WTC11 (cell line): ENCODE data around the gene ZBTB8A. TPM values are rescaled to one million over a fixed set of nuclear protein-coding genes. Genes with fewer than 3 reads are reported as not detected.

Source experiments
- ATAC-seq: fragments of 200-7000 bp; cut with Tn5 transposase; 2 replicates; pipeline ENCODE4 v1.10.0; 2021; ENCODE audit warnings: mild to moderate bottlenecking, moderate library complexity
- CTCF ChIA-PET: fragments of 300-600 bp; sonication (Branson Sonifier 250); formaldehyde crosslinking; loops from one replicate; lab custom pipeline; 2021; ENCODE audit warnings: antibody characterized with exemption; lab: Charles Lee
- POLR2A ChIA-PET: fragments of 350-600 bp; sonication (Branson Sonifier 250); formaldehyde crosslinking; loops from one replicate; lab custom pipeline; 2021; ENCODE audit warnings: antibody characterized with exemption; lab: Charles Lee
- DNase-seq: peaks from one replicate; pipeline ENCODE4 v3.0.0; 2021; ENCODE audit warnings: low spot score
- H3K27ac Mint-ChIP-seq: 2 replicates; pipeline ENCODE4 v1.8.0; 2021; ENCODE audit warnings: mixed read lengths
- H3K27me3 Mint-ChIP-seq: 2 replicates; pipeline ENCODE4 v1.8.0; 2021; ENCODE audit warnings: low read depth, mild to moderate bottlenecking, moderate library complexity, mixed read lengths
- H3K36me3 Mint-ChIP-seq: 2 replicates; pipeline ENCODE4 v1.8.0; 2021; ENCODE audit warnings: mixed read lengths
- H3K4me1 Mint-ChIP-seq: 2 replicates; pipeline ENCODE4 v1.8.0; 2022; ENCODE audit warnings: mixed read lengths
- H3K4me3 Mint-ChIP-seq: 2 replicates; pipeline ENCODE4 v1.8.0; 2021; ENCODE audit warnings: mild to moderate bottlenecking, moderate library complexity, mixed read lengths
- H3K9me3 Mint-ChIP-seq: 2 replicates; pipeline ENCODE4 v1.8.0; 2021; ENCODE audit warnings: mixed read lengths
- CBFB ChIP-seq: sonication (generic); formaldehyde crosslinking; IDR thresholded peaks from 2 replicates; pipeline ENCODE4 v1.8.1; 2022; ENCODE audit warnings: mild to moderate bottlenecking, low read depth, missing genetic modification reagents
- FOXP4 ChIP-seq: sonication (generic); formaldehyde crosslinking; IDR thresholded peaks from 2 replicates; pipeline ENCODE4 v1.8.0; 2022; ENCODE audit warnings: mild to moderate bottlenecking, missing genetic modification reagents
- IRF2 ChIP-seq: sonication (generic); formaldehyde crosslinking; IDR thresholded peaks from 2 replicates; pipeline ENCODE4 v1.8.0; 2022; ENCODE audit warnings: low read depth, missing genetic modification reagents, borderline replicate concordance
- NFE2L1 ChIP-seq: sonication (generic); formaldehyde crosslinking; IDR thresholded peaks from 2 replicates; pipeline ENCODE4 v1.8.1; 2023; ENCODE audit warnings: missing genetic modification reagents
- OVOL2 ChIP-seq: fragments of 250-450 bp; sonication (Bioruptor Pico); IDR thresholded peaks from 2 replicates; pipeline ENCODE4 v1.9.0; 2021; ENCODE audit warnings: mild to moderate bottlenecking, borderline replicate concordance
- SOX15 ChIP-seq: fragments of 250-450 bp; sonication (Bioruptor Pico); IDR thresholded peaks from 2 replicates; pipeline ENCODE4 v1.9.0; 2021; ENCODE audit warnings: mild to moderate bottlenecking
- ZNF121 ChIP-seq: sonication (generic); formaldehyde crosslinking; IDR thresholded peaks from 2 replicates; pipeline ENCODE4 v1.8.0; 2023; ENCODE audit warnings: missing genetic modification reagents
- ZNF281 ChIP-seq: sonication (generic); formaldehyde crosslinking; IDR thresholded peaks from 2 replicates; pipeline ENCODE4 v1.8.0; 2023; ENCODE audit warnings: mild to moderate bottlenecking, missing genetic modification reagents
- ZNF396 ChIP-seq: fragments of 250-450 bp; sonication (Bioruptor Pico); IDR thresholded peaks from 2 replicates; pipeline ENCODE4 v1.8.0; 2021; ENCODE audit warnings: mild to moderate bottlenecking, moderate library complexity, borderline replicate concordance
- ZNF416 ChIP-seq: fragments of 250-450 bp; sonication (Bioruptor Pico); IDR thresholded peaks from 2 replicates; pipeline ENCODE4 v1.9.0; 2021; ENCODE audit warnings: mild to moderate bottlenecking, inconsistent platforms
- ZSCAN18 ChIP-seq: fragments of 250-450 bp; sonication (Bioruptor Pico); IDR thresholded peaks from 2 replicates; pipeline ENCODE4 v2.1.2; 2022; ENCODE audit warnings: mild to moderate bottlenecking, moderate library complexity
- total RNA-seq: library from RNA; stranded (reverse); gene quantifications from 3 replicates; pipeline ENCODE4 v1.2.3, GENCODE V29; 2021
- TF ChIP-seq, protein P1 (sequence below): sonication (generic); formaldehyde crosslinking; IDR thresholded peaks from 2 replicates; pipeline ENCODE4 v1.8.1; 2022; ENCODE audit warnings: low read depth, mild to moderate bottlenecking, moderate library complexity, missing genetic modification reagents, borderline replicate concordance
- TF ChIP-seq, protein P2 (sequence below): fragments of 250-450 bp; sonication (Bioruptor Pico); IDR thresholded peaks from 2 replicates; pipeline ENCODE4 v1.9.0; 2021; ENCODE audit warnings: mild to moderate bottlenecking, borderline replicate concordance
- TF ChIP-seq, protein P3 (sequence below): sonication (generic); formaldehyde crosslinking; IDR thresholded peaks from 2 replicates; pipeline ENCODE4 v1.8.1; 2023; ENCODE audit warnings: mild to moderate bottlenecking, missing genetic modification reagents
- TF ChIP-seq, protein P4 (sequence below): sonication (generic); formaldehyde crosslinking; IDR thresholded peaks from 2 replicates; pipeline ENCODE4 v1.8.0; 2022; ENCODE audit warnings: mild to moderate bottlenecking, missing genetic modification reagents

ZBTB8A gene
- total RNA-seq, 1 experiment from 2014 or later: 7.7 TPM

GRCh38 chr1:32652244-32652962 lies 113.2 kb downstream of the ZBTB8A start:
- H3K36me3 Mint-ChIP-seq: peaks cover 62% of the 10 kb centered on the region
- H3K4me1 Mint-ChIP-seq: peaks cover 33% of the 10 kb centered on the region
- CTCF ChIA-PET: interaction anchor here (2.1 kb wide), 1 partner anchor 132 kb away, joined by 10 read pairs; no protein-coding TSS in a partner anchor

More at GRCh38 chr1:32652244-32652962, 113.2 kb downstream of the ZBTB8A start:
- ATAC-seq: no peak
- POLR2A ChIA-PET: interaction anchor here (0.7 kb wide), 1 partner anchor 258 kb away, joined by 3 read pairs; the partner anchor contains the start of gene BSDC1
- TF ChIP-seq ZNF416 (CRISPR knock-in tag) (no peak), ZSCAN18 (CRISPR knock-in tag) (no peak), IRF2 (CRISPR knock-in tag) (no peak), OVOL2 (no peak), NFE2L1 (CRISPR knock-in tag) (no peak), ZNF281 (CRISPR knock-in tag) (no peak), CBFB (CRISPR knock-in tag) (no peak), FOXP4 (CRISPR knock-in tag) (no peak), ZNF121 (no peak; the same call in 1 of the 2 replicates), ZNF396 (CRISPR knock-in tag) (no peak), SOX15 (CRISPR knock-in tag) (no peak)
- TF ChIP-seq, protein P1, sequence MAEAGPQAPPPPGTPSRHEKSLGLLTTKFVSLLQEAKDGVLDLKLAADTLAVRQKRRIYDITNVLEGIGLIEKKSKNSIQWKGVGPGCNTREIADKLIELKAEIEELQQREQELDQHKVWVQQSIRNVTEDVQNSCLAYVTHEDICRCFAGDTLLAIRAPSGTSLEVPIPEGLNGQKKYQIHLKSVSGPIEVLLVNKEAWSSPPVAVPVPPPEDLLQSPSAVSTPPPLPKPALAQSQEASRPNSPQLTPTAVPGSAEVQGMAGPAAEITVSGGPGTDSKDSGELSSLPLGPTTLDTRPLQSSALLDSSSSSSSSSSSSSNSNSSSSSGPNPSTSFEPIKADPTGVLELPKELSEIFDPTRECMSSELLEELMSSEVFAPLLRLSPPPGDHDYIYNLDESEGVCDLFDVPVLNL: no peak
- TF ChIP-seq, protein P2, sequence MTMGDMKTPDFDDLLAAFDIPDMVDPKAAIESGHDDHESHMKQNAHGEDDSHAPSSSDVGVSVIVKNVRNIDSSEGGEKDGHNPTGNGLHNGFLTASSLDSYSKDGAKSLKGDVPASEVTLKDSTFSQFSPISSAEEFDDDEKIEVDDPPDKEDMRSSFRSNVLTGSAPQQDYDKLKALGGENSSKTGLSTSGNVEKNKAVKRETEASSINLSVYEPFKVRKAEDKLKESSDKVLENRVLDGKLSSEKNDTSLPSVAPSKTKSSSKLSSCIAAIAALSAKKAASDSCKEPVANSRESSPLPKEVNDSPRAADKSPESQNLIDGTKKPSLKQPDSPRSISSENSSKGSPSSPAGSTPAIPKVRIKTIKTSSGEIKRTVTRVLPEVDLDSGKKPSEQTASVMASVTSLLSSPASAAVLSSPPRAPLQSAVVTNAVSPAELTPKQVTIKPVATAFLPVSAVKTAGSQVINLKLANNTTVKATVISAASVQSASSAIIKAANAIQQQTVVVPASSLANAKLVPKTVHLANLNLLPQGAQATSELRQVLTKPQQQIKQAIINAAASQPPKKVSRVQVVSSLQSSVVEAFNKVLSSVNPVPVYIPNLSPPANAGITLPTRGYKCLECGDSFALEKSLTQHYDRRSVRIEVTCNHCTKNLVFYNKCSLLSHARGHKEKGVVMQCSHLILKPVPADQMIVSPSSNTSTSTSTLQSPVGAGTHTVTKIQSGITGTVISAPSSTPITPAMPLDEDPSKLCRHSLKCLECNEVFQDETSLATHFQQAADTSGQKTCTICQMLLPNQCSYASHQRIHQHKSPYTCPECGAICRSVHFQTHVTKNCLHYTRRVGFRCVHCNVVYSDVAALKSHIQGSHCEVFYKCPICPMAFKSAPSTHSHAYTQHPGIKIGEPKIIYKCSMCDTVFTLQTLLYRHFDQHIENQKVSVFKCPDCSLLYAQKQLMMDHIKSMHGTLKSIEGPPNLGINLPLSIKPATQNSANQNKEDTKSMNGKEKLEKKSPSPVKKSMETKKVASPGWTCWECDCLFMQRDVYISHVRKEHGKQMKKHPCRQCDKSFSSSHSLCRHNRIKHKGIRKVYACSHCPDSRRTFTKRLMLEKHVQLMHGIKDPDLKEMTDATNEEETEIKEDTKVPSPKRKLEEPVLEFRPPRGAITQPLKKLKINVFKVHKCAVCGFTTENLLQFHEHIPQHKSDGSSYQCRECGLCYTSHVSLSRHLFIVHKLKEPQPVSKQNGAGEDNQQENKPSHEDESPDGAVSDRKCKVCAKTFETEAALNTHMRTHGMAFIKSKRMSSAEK (CRISPR knock-in tag): no peak
- TF ChIP-seq, protein P3, sequence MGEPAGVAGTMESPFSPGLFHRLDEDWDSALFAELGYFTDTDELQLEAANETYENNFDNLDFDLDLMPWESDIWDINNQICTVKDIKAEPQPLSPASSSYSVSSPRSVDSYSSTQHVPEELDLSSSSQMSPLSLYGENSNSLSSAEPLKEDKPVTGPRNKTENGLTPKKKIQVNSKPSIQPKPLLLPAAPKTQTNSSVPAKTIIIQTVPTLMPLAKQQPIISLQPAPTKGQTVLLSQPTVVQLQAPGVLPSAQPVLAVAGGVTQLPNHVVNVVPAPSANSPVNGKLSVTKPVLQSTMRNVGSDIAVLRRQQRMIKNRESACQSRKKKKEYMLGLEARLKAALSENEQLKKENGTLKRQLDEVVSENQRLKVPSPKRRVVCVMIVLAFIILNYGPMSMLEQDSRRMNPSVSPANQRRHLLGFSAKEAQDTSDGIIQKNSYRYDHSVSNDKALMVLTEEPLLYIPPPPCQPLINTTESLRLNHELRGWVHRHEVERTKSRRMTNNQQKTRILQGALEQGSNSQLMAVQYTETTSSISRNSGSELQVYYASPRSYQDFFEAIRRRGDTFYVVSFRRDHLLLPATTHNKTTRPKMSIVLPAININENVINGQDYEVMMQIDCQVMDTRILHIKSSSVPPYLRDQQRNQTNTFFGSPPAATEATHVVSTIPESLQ (CRISPR knock-in tag): no peak
- TF ChIP-seq, protein P4, sequence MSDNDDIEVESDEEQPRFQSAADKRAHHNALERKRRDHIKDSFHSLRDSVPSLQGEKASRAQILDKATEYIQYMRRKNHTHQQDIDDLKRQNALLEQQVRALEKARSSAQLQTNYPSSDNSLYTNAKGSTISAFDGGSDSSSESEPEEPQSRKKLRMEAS (CRISPR knock-in tag): no peak
- Mint-ChIP-seq H3K4me3 (peak overlapping the region; percentile 99), H3K9me3 (peaks cover 8% of the 10 kb centered on the region), H3K27ac (peak overlapping the region; percentile 97), H3K27me3 (no peaks in the 10 kb centered on the region; the same call in 1 of the 2 replicates)
- DNase-seq: no peak
